Cardiac muscle cell (in vitro differentiated cells and primary cell): ENCODE results near the gene GLS. TPM values are rescaled to one million over a fixed set of nuclear protein-coding genes. Genes with fewer than 3 reads are reported as not detected.
A peak's percentile ranks its signal among the peaks of the same experiment; 100 is the strongest.

ENCODE experiments used
- DNase-seq, 2 donors: peaks; one replicate each; pipeline versions ENCODE4 v3.0.0 to v3.0.0-alpha.2; 2010 to 2017; ENCODE audit warnings: low read depth in 1 of 2, low spot score in 1 of 2
- H3K27ac ChIP-seq: fragments of 200-600 bp; sonication (generic); 2 replicates; pipeline ENCODE4 v1.5.1; 2016
- H3K27me3 ChIP-seq: fragments of 200-600 bp; sonication (generic); 2 replicates; pipeline ENCODE4 v1.6.0; 2016; ENCODE audit warnings: control low read depth
- H3K36me3 ChIP-seq: fragments of 200-600 bp; sonication (generic); 2 replicates; pipeline ENCODE4 v1.5.1; 2016; ENCODE audit warnings: control low read depth
- H3K4me1 ChIP-seq: fragments of 200-600 bp; sonication (generic); 2 replicates; pipeline ENCODE4 v1.8.1; 2017; ENCODE audit warnings: low read depth, mild to moderate bottlenecking, mixed run types
- H3K4me3 ChIP-seq: fragments of 200-600 bp; sonication (generic); 2 replicates; pipeline ENCODE4 v1.5.1; 2016; ENCODE audit warnings: mild to moderate bottlenecking
- H3K9me3 ChIP-seq: fragments of 200-600 bp; sonication (generic); 2 replicates; pipeline ENCODE4 v1.5.1; 2017; ENCODE audit warnings: low read depth, mild to moderate bottlenecking, control low read depth
- polyA plus RNA-seq: library from polyadenylated mRNA; unstranded; fragments of >200 nt; fragmentation: Nextera tagmentation; extraction: Ambion mirVana; gene quantifications from 2 replicates; pipeline ENCODE4 v1.2.1, GENCODE V29; 2016
- total RNA-seq: library from RNA; depleted of rRNA; stranded (reverse); fragments of >200 nt; gene quantifications from 2 replicates; pipeline ENCODE4 v1.2.3, GENCODE V29; 2016
- TF ChIP-seq, protein P1 (sequence below): IDR thresholded peaks from 2 replicates; pipeline ENCODE4 v1.5.1; 2012; ENCODE audit warnings: low read depth, mild to moderate bottlenecking, low read length

GLS gene
- total and polyA plus RNA-seq, 2 experiments from 2014 or later = 35.2 to 80.8 TPM

DNA sequence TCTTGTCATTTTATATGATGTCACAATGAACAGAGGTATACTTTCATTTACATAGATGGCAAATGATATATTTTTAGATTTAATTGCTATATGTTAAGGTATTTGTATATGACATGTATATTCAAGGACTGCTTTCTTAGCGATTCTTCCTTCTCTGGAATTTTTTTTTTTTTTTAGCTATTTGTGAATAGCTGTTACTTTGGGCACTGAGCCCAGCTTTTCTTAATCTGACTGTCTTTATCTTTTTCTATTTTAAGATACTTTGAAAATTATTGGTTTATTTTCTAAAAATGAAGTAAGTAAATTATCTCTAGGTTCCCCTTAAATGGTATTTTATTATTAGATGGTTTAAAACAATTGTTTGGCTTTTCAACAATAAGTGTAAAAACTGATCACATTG, 4.0 kb upstream of the GLS start:
- no peak overlapping the region for H3K27ac ChIP-seq
- no peak overlapping the region for H3K4me3 ChIP-seq
- TF ChIP-seq, protein P1, sequence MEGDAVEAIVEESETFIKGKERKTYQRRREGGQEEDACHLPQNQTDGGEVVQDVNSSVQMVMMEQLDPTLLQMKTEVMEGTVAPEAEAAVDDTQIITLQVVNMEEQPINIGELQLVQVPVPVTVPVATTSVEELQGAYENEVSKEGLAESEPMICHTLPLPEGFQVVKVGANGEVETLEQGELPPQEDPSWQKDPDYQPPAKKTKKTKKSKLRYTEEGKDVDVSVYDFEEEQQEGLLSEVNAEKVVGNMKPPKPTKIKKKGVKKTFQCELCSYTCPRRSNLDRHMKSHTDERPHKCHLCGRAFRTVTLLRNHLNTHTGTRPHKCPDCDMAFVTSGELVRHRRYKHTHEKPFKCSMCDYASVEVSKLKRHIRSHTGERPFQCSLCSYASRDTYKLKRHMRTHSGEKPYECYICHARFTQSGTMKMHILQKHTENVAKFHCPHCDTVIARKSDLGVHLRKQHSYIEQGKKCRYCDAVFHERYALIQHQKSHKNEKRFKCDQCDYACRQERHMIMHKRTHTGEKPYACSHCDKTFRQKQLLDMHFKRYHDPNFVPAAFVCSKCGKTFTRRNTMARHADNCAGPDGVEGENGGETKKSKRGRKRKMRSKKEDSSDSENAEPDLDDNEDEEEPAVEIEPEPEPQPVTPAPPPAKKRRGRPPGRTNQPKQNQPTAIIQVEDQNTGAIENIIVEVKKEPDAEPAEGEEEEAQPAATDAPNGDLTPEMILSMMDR = no peak
- no peaks in the 10 kb centered on the region for H3K27me3 ChIP-seq
- DNase-seq = no peak
- no peaks in the 10 kb centered on the region for H3K9me3 ChIP-seq
- H3K4me1 ChIP-seq = no peaks in the 10 kb centered on the region
- no peaks in the 10 kb centered on the region for H3K36me3 ChIP-seq

DNA sequence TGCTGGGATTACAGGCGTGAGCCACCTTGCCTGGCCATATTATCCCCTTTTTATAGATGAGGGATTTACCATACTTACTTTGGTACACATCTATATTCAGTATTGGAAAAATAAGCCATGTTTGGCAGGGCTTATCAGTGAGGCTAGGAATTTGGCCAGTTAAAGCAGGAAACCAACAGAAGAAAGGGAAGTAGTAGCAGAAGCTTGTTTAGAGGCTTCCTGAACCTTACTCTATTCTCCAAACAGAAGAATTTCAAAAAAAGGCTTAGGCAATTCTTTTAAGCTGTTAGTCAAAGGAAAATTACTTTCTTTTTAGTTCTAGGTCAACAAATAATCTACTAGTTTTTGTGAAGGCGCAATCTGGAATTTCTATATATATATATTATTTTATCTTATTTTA, 3.2 kb upstream of the GLS start:
- no peaks in the 10 kb centered on the region for H3K9me3 ChIP-seq
- H3K27ac ChIP-seq = no peak overlapping the region
- no peaks in the 10 kb centered on the region for H3K36me3 ChIP-seq
- no peak for DNase-seq
- no peak overlapping the region for H3K4me3 ChIP-seq
- no peaks in the 10 kb centered on the region for H3K27me3 ChIP-seq
- peaks cover 2% of the 10 kb centered on the region for H3K4me1 ChIP-seq
- TF ChIP-seq, protein P1 = no peak

DNA sequence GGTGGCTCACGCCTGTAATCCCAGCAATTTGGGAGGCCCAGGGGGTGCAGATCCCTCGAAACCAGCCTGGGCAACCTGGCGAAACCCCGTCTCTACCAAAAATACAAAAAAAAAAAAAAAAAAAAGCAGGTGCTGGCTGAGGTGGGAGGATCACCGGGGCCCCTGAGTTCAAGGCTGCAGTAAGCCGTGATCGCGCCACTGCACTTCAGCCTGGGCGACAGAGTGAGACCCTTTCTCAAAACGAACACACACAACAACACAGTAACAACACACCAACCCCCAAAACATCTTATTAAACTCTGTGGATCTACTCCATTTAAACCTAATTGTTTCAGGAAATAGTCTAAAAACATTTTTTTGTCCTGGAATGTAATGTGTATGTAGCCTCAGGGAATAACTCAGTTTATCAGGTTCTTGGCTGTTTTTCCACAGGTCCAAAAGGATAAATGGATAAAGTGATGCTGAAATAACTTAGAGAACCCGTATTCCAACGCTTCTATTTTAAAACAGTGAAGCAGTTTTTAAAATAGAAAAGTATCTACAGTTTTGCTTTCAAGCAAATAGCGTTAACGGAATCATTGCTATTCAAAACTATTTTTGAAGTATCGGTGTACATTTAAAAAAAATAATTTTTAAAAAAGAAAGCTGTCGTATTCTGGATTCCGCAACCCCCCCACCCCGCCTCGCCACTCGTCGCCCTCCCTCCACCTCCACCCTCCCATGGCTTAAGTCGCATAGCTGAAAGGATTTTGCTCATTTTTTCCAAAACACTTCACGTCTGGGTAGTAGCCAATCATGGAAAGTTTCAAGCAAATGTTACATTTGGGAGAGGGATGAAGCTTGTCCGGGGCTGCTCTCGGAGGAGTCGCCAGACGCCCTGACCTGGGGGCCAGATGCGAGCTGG, 895 bp upstream of the GLS start:
- peak in 1 of 2 donors; percentile 63 for DNase-seq
- no peaks in the 10 kb centered on the region for H3K27me3 ChIP-seq
- H3K9me3 ChIP-seq = no peaks in the 10 kb centered on the region
- H3K36me3 ChIP-seq = no peaks in the 10 kb centered on the region
- H3K4me1 ChIP-seq = peaks cover 22% of the 10 kb centered on the region
- H3K4me3 ChIP-seq = peak overlapping the region; percentile 92
- TF ChIP-seq, protein P1 = no peak
- H3K27ac ChIP-seq = peak overlapping the region; percentile 79

DNA sequence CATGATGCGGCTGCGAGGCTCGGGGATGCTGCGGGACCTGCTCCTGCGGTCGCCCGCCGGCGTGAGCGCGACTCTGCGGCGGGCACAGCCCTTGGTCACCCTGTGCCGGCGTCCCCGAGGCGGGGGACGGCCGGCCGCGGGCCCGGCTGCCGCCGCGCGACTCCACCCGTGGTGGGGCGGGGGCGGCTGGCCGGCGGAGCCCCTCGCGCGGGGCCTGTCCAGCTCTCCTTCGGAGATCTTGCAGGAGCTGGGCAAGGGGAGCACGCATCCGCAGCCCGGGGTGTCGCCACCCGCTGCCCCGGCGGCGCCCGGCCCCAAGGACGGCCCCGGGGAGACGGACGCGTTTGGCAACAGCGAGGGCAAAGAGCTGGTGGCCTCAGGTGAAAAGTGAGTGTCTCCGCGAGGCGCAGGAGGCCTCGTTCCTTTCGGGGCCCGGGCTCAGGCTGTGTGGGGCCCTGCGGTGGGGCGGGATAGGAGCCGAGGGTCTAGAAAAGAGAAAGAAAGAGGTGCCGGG, 520 bp downstream of the GLS start:
- Histone ChIP-seq H3K27me3 (no peaks in the 10 kb centered on the region), H3K9me3 (no peaks in the 10 kb centered on the region), H3K4me3 (peak overlapping the region; percentile 92), H3K27ac (peak overlapping the region; percentile 67), H3K4me1 (peaks cover 24% of the 10 kb centered on the region), H3K36me3 (no peaks in the 10 kb centered on the region)
- TF ChIP-seq, protein P1 = no peak
- no peak for DNase-seq

DNA sequence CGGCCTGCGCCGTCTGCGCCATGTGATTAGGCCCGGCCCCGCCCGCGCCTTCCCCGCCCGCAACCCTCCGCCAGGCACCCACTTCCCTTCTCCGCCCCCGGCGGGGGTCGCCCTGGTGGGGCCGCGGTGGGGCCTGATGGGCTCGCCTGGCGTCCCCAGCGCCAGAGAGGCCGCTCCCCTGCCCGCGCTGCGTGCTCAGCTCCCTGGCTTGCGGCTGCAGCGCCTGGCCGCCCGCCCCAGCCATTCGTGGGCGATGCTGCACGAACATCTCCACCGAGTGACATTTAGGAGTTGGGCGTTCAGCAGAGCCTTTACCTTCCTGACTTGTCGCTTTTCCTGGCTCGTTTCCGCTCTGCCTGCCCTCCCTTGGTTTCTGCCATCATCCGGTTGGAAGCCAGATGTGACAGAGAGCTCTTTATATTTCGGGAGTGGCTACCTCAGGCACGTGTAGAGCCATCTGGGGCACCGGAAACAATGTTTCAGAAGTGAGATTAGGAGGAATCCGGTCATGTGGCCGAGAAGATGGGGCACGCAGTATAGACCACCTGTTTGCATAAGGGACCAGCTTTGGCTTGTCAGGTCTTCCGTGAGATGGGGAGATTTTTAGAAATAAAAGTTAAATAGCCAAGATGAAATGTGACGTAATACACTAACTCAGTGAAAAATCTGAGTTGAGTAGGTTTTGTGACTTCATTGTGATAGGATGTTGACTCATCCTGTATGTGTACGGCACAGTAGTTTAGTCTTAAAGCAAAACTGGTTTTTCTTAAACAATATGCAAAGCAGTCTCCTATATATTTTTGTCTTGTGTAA, 1.2 kb downstream of the GLS start:
- H3K27ac ChIP-seq = peak overlapping the region; percentile 67

More for the DNA sequence above, 1.2 kb downstream of the GLS start:
- H3K36me3 ChIP-seq = no peaks in the 10 kb centered on the region
- H3K4me3 ChIP-seq = peak overlapping the region; percentile 92
- TF ChIP-seq, protein P1 = no peak
- peaks cover 24% of the 10 kb centered on the region for H3K4me1 ChIP-seq
- DNase-seq = peak; percentile 66 to 75
- no peaks in the 10 kb centered on the region for H3K9me3 ChIP-seq
- no peaks in the 10 kb centered on the region for H3K27me3 ChIP-seq
